HL-60 (cell line): ENCODE measurements around the gene JAML.

Source experiments
- DNase-seq, 2 experiments: peaks; one replicate each; pipeline ENCODE4 v3.0.0-alpha.2; 2010 to 2020; ENCODE audit warnings: low read depth in 1 of 2, low spot score in 1 of 2
- H3K27ac ChIP-seq: fragments of 250-450 bp; sonication (Bioruptor Pico); replicated peaks from 2 replicates; pipeline ENCODE4 v1.5.1; 2020; ENCODE audit warnings: mild to moderate bottlenecking, moderate library complexity
- H3K27me3 ChIP-seq: fragments of 250-450 bp; sonication (Bioruptor Pico); 2 replicates; pipeline ENCODE4 v1.5.1; 2021; ENCODE audit warnings: mild to moderate bottlenecking, moderate library complexity; ENCODE audit not compliant: insufficient read depth, poor library complexity, severe bottlenecking
- H3K4me3 ChIP-seq: replicated peaks from 2 replicates; pipeline ENCODE4 v1.5.1; 2011; ENCODE audit warnings: mild to moderate bottlenecking, control low read depth, low read length; ENCODE audit not compliant: insufficient read depth
- CTCF ChIP-seq: IDR thresholded peaks from one replicate; pipeline ENCODE4 v1.5.1; 2011; ENCODE audit warnings: low read length, control low read depth, inconsistent platforms; ENCODE audit not compliant: insufficient read depth
- GABPA ChIP-seq: IDR thresholded peaks from 2 replicates; pipeline ENCODE4 v1.6.1; 2012; ENCODE audit warnings: low read depth
- POLR2AphosphoS5 ChIP-seq: IDR thresholded peaks from 2 replicates; pipeline ENCODE4 v1.6.1; 2012; ENCODE audit warnings: low read depth
- REST ChIP-seq: IDR thresholded peaks from 2 replicates; pipeline ENCODE4 v1.6.1; 2012; ENCODE audit warnings: low read depth; ENCODE audit not compliant: insufficient replicate concordance
- SPI1 ChIP-seq: IDR thresholded peaks from 2 replicates; pipeline ENCODE4 v1.6.1; 2012; ENCODE audit warnings: low read depth, mild to moderate bottlenecking, borderline replicate concordance

The JAML gene

GRCh38 chr11:118169300-118170140, 55.3 kb downstream of the JAML start:
- no peak for DNase-seq

GRCh38 chr11:118168751-118169150, 56.1 kb downstream of the JAML start:
- Histone ChIP-seq H3K27ac (no peak overlapping the region), H3K27me3 (no peaks in the 10 kb centered on the region), H3K4me3 (no peak overlapping the region)
- no peak for TF ChIP-seq CTCF
- no peak for TF ChIP-seq GABPA
- TF ChIP-seq POLR2AphosphoS5, result no peak
- TF ChIP-seq REST, result no peak
- no peak for TF ChIP-seq SPI1
- no peak for DNase-seq

More at GRCh38 chr11:118169300-118170140, 55.3 kb downstream of the JAML start:
- Histone ChIP-seq H3K27me3 (no peaks in the 10 kb centered on the region), H3K4me3 (no peak overlapping the region), H3K27ac (no peak overlapping the region)
- no peak for TF ChIP-seq REST
- TF ChIP-seq SPI1, result no peak
- TF ChIP-seq CTCF, result no peak
- TF ChIP-seq GABPA, result no peak
- TF ChIP-seq POLR2AphosphoS5, result no peak

GRCh38 chr11:118168316-118168715, 56.5 kb downstream of the JAML start:
- Histone ChIP-seq H3K27ac (no peak overlapping the region), H3K27me3 (no peaks in the 10 kb centered on the region), H3K4me3 (no peak overlapping the region)
- TF ChIP-seq SPI1, result no peak
- no peak for TF ChIP-seq CTCF
- no peak for TF ChIP-seq GABPA
- TF ChIP-seq REST, result no peak
- no peak for TF ChIP-seq POLR2AphosphoS5
- no peak for DNase-seq
